Transverse colon (tissue), 4 donors: ENCODE measurements around the gene OR10H4.

Source experiments
- EP300 ChIP-seq: sonication (generic); formaldehyde crosslinking; IDR thresholded peaks from one replicate; pipeline ENCODE4 v1.6.1; 2017; ENCODE audit warnings: antibody characterized with exemption, low read depth
- POLR2A ChIP-seq: fragments of 450-650 bp; IDR thresholded peaks from one replicate; pipeline ENCODE4 v1.6.1; 2016; ENCODE audit warnings: antibody characterized with exemption, mild to moderate bottlenecking, moderate library complexity
- POLR2AphosphoS5 ChIP-seq, 3 donors: sonication (generic); formaldehyde crosslinking; IDR thresholded peaks; one replicate each; pipeline ENCODE4 v1.6.1; 2016; ENCODE audit warnings: antibody characterized with exemption in 3 of 3
- TF ChIP-seq, protein P1 (sequence below), 5 experiments: fragments of 200-600 bp in 3 of 5; fragments of 450-650 bp in 2 of 5; sonication (generic) in 3 of 5; IDR thresholded peaks; 1 replicate in 2 of 5; 2 replicates in 3 of 5; pipeline ENCODE4 v1.5.1; 2016 to 2017; ENCODE audit warnings: antibody characterized with exemption in 5 of 5, inconsistent platforms in 3 of 5, mild to moderate bottlenecking in 2 of 5, moderate library complexity in 1 of 5

DNA sequence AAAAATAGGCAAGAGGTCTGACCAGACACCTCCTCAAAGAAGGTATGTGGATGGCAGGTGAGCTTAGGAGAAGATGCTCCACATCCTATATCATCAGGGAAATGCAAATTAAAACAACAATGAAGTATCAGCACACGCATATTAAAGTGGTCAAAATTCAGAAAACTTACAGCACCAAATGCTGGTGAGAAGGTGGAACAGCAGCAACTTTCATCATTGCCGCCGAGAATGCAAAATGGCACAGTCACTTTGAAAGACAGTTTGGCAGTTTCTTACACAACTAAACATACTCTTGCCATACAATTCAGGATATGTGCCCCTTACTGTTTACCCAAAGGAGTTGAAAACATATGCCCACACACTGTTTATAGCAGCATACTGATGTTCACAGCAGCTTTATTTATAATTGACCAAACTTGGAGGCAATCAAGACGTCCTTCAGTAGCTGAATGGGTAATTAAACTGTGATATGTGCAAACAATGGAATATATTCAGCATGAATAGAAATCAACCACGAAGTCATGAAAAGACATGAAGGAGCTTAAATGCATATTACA, 22.5 kb downstream of the OR10H4 start:
- TF ChIP-seq POLR2A: no peak
- TF ChIP-seq, protein P1, sequence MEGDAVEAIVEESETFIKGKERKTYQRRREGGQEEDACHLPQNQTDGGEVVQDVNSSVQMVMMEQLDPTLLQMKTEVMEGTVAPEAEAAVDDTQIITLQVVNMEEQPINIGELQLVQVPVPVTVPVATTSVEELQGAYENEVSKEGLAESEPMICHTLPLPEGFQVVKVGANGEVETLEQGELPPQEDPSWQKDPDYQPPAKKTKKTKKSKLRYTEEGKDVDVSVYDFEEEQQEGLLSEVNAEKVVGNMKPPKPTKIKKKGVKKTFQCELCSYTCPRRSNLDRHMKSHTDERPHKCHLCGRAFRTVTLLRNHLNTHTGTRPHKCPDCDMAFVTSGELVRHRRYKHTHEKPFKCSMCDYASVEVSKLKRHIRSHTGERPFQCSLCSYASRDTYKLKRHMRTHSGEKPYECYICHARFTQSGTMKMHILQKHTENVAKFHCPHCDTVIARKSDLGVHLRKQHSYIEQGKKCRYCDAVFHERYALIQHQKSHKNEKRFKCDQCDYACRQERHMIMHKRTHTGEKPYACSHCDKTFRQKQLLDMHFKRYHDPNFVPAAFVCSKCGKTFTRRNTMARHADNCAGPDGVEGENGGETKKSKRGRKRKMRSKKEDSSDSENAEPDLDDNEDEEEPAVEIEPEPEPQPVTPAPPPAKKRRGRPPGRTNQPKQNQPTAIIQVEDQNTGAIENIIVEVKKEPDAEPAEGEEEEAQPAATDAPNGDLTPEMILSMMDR (IDR thresholded peaks at IDR 0.05): peak in 1 of 5 experiments; percentile 12
- TF ChIP-seq POLR2AphosphoS5 (IDR thresholded peaks at IDR 0.05): no peak
- no peak for TF ChIP-seq EP300
